Mucosa of descending colon (tissue), 3 donors: ENCODE data around the gene AMELX. TPM values are rescaled to one million over a fixed set of nuclear protein-coding genes. Genes with fewer than 3 reads are reported as not detected.

Experiments used
- ATAC-seq: fragments of 200-7000 bp; cut with Tn5 transposase; one replicate; pipeline ENCODE4 v1.9.1; 2020; ENCODE audit warnings: mild to moderate bottlenecking, moderate library complexity
- DNase-seq, 3 donors: peaks; one replicate each; pipeline ENCODE4 v3.0.0-alpha.2; 2020
- H3K36me3 ChIP-seq: fragments of 200-600 bp; one replicate; pipeline ENCODE4 v1.8.0; 2021; ENCODE audit warnings: low read depth, mild to moderate bottlenecking
- H3K4me1 ChIP-seq: fragments of 200-600 bp; one replicate; pipeline ENCODE4 v1.8.0; 2021; ENCODE audit warnings: low read depth, mild to moderate bottlenecking
- H3K4me3 ChIP-seq: fragments of 200-600 bp; one replicate; pipeline ENCODE4 v1.8.0; 2021; ENCODE audit warnings: mild to moderate bottlenecking
- H3K9me3 ChIP-seq: fragments of 200-600 bp; one replicate; pipeline ENCODE4 v1.8.0; 2021; ENCODE audit warnings: mild to moderate bottlenecking
- intact Hi-C, 2 donors: fragments of 100-400 bp; cut with DNase I in 1 of 2; cut with micrococcal nuclease in 1 of 2; formaldehyde crosslinking; loops; one replicate each; pipeline versions ENCODE4 v1.11.0 to v1.11.1; 2022; cut with DNase I, micrococcal nuclease
- total RNA-seq, 3 donors: library from RNA; stranded (reverse); fragmentation: NEBNext Ultra II Directional in 2 of 3; extraction: Animal tissue kit (Norgen Biotek cat#: 25700) in 2 of 3; gene quantifications; one replicate each; pipeline versions ENCODE4 v1.2.1 to v1.2.4, GENCODE V29; 2021 to 2023
- TF ChIP-seq, protein P1 (sequence below): fragments of 200-600 bp; IDR thresholded peaks from one replicate; pipeline ENCODE4 v1.8.0; 2022; ENCODE audit warnings: antibody characterized with exemption, mild to moderate bottlenecking
- donor health status: DM: no; HTN: no; CAD: no; lungs with moderate emphysema.
- donor health status: DM: no; HTN: no; CAD: no.
- donor health status: DM: no; HTN: yes; CAD: no.

The AMELX gene
- total RNA-seq, 3 donors from 2014 or later: not detected

DNA sequence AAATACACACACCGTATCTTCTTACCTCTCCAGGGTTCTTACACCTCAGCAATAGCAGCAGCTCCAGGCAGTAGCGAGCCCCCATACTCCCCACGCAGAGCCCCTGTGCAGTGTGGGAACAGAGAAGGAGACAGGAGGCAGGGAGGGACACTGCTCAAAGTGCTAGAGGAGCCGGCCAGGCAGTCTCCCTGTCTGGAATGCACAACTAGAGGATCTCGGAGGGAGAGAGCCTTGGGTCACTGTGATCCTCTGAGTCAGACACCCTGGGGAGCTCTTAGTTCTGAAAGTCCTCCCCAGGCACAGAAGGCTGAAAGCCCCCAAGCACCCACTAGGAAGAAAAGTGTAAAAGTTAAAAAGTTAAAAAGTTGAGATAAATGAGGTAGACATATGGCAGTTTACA is 16.0 kb downstream of the AMELX start:
- no peak for ATAC-seq
- TF ChIP-seq, protein P1, sequence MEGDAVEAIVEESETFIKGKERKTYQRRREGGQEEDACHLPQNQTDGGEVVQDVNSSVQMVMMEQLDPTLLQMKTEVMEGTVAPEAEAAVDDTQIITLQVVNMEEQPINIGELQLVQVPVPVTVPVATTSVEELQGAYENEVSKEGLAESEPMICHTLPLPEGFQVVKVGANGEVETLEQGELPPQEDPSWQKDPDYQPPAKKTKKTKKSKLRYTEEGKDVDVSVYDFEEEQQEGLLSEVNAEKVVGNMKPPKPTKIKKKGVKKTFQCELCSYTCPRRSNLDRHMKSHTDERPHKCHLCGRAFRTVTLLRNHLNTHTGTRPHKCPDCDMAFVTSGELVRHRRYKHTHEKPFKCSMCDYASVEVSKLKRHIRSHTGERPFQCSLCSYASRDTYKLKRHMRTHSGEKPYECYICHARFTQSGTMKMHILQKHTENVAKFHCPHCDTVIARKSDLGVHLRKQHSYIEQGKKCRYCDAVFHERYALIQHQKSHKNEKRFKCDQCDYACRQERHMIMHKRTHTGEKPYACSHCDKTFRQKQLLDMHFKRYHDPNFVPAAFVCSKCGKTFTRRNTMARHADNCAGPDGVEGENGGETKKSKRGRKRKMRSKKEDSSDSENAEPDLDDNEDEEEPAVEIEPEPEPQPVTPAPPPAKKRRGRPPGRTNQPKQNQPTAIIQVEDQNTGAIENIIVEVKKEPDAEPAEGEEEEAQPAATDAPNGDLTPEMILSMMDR: no peak
- no peak overlapping the region for H3K4me3 ChIP-seq
- no peaks in the 10 kb centered on the region for H3K36me3 ChIP-seq
- no peaks in the 10 kb centered on the region for H3K9me3 ChIP-seq
- intact Hi-C loops: no loop called here
- no peaks in the 10 kb centered on the region for H3K4me1 ChIP-seq
- DNase-seq: no peak

DNA sequence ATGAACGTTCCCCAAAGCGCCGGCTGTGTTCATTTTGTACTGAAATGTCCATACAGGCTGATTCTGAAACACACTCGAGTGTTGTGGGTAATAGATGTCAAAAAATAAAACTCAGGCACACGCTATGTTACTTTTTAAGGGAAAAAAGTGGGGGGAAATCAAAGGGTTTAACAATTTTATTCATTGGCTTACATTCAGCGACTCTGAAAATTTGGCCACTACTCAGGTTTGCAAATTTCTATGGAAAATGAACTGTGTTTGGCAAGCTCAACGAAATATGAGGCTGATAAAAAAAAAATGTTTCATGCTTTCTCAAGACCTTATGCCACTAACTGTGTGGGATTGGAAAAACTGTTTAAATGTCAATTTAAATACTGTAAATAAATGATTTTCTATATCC is 18.5 kb downstream of the AMELX start:
- TF ChIP-seq, protein P1: no peak
- Histone ChIP-seq H3K4me3 (no peak overlapping the region), H3K4me1 (no peaks in the 10 kb centered on the region), H3K9me3 (no peaks in the 10 kb centered on the region), H3K36me3 (no peaks in the 10 kb centered on the region)
- ATAC-seq (no peak), DNase-seq (no peak)
- intact Hi-C loops: no loop called here

DNA sequence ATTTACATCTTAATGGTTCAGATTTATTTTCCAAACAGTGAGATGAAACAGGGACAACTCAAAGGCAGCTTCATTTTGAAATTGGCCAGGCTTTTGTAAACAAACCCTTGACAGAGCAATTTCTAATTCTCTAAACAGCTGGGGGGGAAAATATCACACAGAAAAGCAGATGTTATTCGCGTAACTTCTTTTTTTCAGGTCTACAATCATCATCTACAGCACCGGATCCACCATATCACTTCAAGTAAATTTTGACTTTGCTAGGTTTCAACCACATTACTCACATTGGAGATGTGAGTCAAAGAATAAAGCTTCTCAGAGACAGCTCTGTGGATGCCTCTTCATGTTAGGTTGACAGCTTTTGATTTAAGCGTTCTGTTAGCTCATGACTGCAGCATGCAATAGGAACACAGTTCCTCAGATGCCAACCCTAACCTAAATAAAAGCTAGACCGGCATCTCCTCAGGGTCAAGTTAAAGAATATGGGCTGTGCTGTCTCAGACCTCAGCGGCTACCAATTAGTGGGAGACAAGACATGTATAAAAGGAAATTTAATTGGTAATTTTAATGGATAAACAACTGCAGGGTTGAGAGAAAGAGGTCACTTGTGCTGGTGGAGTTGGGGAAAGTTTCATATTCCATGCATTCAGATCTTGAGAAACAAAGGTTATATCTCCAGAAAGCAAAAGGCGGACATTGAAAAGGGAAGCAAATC is 26.8 kb downstream of the AMELX start:
- no peak overlapping the region for H3K4me3 ChIP-seq
- DNase-seq: no peak
- TF ChIP-seq, protein P1: no peak
- no peaks in the 10 kb centered on the region for H3K9me3 ChIP-seq
- intact Hi-C loops: no loop called here
- ATAC-seq: no peak
- H3K36me3 ChIP-seq: no peaks in the 10 kb centered on the region
- no peaks in the 10 kb centered on the region for H3K4me1 ChIP-seq

DNA sequence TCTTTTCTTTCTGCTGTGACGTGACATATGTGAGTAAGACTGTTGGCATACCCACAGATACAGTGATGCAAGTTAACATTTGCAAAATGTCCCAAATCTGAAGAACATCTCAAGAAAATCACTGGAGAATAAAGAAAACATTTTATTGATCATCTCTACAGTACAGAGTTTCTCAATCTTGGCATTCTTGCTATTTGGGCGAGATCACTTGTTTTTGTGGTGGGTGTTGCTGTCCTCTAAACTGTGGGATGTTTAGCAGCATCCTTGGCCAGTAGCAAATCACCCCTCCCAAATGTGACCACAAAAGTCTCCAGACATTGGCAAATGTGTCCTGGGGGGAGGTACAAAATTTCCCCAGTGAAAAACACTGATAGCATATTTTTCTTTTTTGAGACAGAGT is 28.8 kb downstream of the AMELX start:
- DNase-seq: no peak

DNA sequence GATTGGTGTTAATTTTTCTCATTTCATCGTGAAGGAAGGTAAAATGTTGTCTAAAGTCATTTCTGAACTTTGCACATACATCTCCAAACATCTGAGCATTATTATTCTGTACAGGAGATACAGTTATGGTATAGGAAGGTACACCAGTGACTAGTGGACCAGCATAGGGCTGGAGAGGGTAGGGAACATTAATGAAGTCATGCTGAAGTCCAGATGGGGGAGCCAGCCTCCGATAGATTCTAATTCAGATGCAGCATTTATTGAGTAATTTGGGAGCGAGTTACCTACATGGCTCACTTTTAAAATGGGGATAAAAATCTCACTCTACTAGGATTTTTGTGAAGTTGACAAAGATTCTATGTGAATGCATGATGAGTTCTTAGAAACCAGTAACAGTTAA is 34.9 kb downstream of the AMELX start:
- Histone ChIP-seq H3K4me3 (no peak overlapping the region), H3K4me1 (no peaks in the 10 kb centered on the region), H3K36me3 (no peaks in the 10 kb centered on the region), H3K9me3 (no peaks in the 10 kb centered on the region)
- no peak for ATAC-seq
- TF ChIP-seq, protein P1: no peak
- DNase-seq: no peak
- intact Hi-C loops: no loop called here

More for the DNA sequence above, 28.8 kb downstream of the AMELX start:
- TF ChIP-seq, protein P1: no peak
- ATAC-seq: no peak
- no peak overlapping the region for H3K4me3 ChIP-seq
- H3K9me3 ChIP-seq: no peaks in the 10 kb centered on the region
- H3K36me3 ChIP-seq: no peaks in the 10 kb centered on the region
- H3K4me1 ChIP-seq: no peaks in the 10 kb centered on the region
- intact Hi-C loops: no loop called here

DNA sequence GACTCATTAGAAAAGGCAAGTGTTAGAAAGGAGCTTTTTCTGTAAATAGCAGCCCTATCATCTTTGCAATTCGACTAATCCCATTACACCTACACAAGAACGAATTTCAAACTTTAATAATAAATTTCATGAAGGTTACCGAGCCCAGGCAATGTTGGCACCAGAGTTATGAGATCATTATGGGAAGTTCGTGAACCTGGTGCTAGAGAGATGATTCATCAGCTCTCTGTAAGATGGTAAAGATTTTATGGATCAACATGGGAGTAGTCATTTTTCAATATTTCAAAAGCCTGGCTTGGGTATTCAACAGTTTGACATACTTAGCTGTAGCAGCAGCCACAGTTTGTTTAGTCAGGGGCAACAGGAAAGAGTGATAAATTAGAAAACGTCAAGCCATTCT is 35.8 kb downstream of the AMELX start:
- intact Hi-C loops: no loop called here
- no peak for DNase-seq
- H3K4me1 ChIP-seq: no peaks in the 10 kb centered on the region
- no peaks in the 10 kb centered on the region for H3K9me3 ChIP-seq
- TF ChIP-seq, protein P1: no peak
- no peaks in the 10 kb centered on the region for H3K36me3 ChIP-seq
- no peak overlapping the region for H3K4me3 ChIP-seq
- no peak for ATAC-seq
